HG03196 (cell line): Measurements from ENCODE around the gene TIMM23.
"Not testable (repeated sequence)": the region's sequence is repeated elsewhere in the genome, so short reads cannot be mapped to it uniquely, and the experiment has no call there.

ENCODE experiments used
- ATAC-seq: cut with Tn5 transposase; IDR thresholded peaks from one replicate; pipeline ENCODE4 v1.9.1; 2021; ENCODE audit not compliant: unreplicated experiment

Gene TIMM23

GRCh38 chr10:46020344-46020657, 48.0 kb downstream of the TIMM23 start:
- ATAC-seq, result no peak

GRCh38 chr10:46022978-46023702, 50.9 kb downstream of the TIMM23 start:
- peak; percentile 88 for ATAC-seq

GRCh38 chr10:46024948-46025347, 52.7 kb downstream of the TIMM23 start:
- no peak for ATAC-seq

GRCh38 chr10:46025406-46025805, 53.1 kb downstream of the TIMM23 start:
- no peak for ATAC-seq

- no peak for ATAC-seq
These were observed 53.8 kb downstream of the TIMM23 start for GRCh38 chr10:46026106-46026505.

- no peak for ATAC-seq
These were observed 56.5 kb downstream of the TIMM23 start for GRCh38 chr10:46028584-46029460.

- ATAC-seq, result no peak
These were observed 57.3 kb downstream of the TIMM23 start for GRCh38 chr10:46029461-46030030.

- peak; percentile 97 for ATAC-seq
These were observed 58.0 kb downstream of the TIMM23 start, which contains the start of gene NCOA4 for GRCh38 chr10:46030091-46030937. Gene NCOA4, minus strand, starts transcription at chr10:46030623. Its CDS starts 13,943 bp downstream, at chr10:46016680.

- ATAC-seq, result no peak
These were observed 59.6 kb downstream of the TIMM23 start for GRCh38 chr10:46031648-46032532.

GRCh38 chr10:46033602-46034011, 61.3 kb downstream of the TIMM23 start:
- ATAC-seq, result no peak

- no peak for ATAC-seq
These were observed 63.9 kb downstream of the TIMM23 start for GRCh38 chr10:46035923-46036849.

GRCh38 chr10:46037107-46037825, 65.0 kb downstream of the TIMM23 start:
- no peak for ATAC-seq

- no peak for ATAC-seq
These were observed 67.7 kb downstream of the TIMM23 start for GRCh38 chr10:46040004-46040403.

- no peak for ATAC-seq
These were observed 70.2 kb downstream of the TIMM23 start for GRCh38 chr10:46042527-46042926.

GRCh38 chr10:46046261-46046660, 74.0 kb downstream of the TIMM23 start, which contains the start of gene MSMB:
Gene MSMB, minus strand, starts transcription at chr10:46046269. Its CDS starts 32 bp downstream, at chr10:46046237.
- ATAC-seq, result no peak

GRCh38 chr10:46048152-46048551, 75.9 kb downstream of the TIMM23 start:
- ATAC-seq, result no peak

- ATAC-seq, result not testable (repeated sequence)
These were observed 77.2 kb downstream of the TIMM23 start for GRCh38 chr10:46049497-46049831.

- no peak for ATAC-seq
These were observed 78.8 kb downstream of the TIMM23 start for GRCh38 chr10:46050941-46051623.
